ENCODE results near the gene NTN1. TPM values are rescaled to one million over a fixed set of nuclear protein-coding genes. Genes with fewer than 3 reads are reported as not detected.

Gene NTN1
- total RNA-seq, 4 donors from 2014 or later: 5.9 to 11.6 (median 8.5) TPM

DNA sequence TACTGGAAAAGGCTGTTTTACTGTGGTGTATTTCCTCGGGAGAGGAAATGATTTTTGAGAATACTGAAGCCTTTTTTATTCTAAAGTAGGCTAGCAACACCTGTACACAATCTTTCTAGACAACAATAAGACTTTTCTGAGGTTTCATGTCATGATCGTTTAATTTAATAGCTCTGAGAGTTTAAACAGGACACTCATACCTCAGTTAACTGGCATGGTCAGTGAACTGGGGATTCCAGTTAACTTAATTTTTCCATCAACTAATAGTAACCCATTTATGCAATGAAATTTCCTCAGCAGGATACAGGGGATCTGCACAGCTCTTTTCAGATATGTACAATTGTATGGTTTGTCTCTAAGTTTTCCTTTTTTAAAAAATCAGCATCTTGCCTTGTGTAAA lies 262.6 kb downstream of the NTN1 start:
- intact Hi-C loops (cut with DNase I; ENCODE audit: low total_unique reads): no loop called here
- H3K4me3 ChIP-seq (ENCODE audit: low read depth, poor library complexity, severe bottlenecking): no peak overlapping the region
- TF ChIP-seq CTCF (IDR thresholded peaks at IDR 0.05): no peak
- TF ChIP-seq POLR2A (IDR thresholded peaks at IDR 0.05): no peak
- WGBS, 2 donors: 57 to 69% methylated on average over 2 of the region's 2 CpGs
- no peak for DNase-seq (ENCODE audit: low spot score in 2 of 2)

DNA sequence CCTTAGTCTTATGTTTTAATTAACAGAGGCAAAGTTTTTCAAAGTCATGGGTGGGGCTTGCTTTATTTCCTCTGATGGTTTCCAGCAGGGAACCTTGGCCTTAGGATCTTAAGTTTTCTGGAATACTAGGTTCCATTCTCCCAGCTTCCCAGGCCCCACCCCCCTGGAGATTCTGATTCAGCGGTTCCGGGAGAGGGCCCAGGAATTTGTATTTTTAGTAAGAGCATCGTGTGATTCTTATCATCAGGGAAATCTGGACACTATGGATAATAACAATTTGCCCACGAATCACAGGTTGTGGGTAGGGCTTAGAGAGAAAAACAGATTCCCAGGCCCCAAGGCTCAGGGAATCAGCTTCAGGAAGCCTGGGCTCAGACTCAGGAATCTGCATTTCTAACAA lies 263.6 kb downstream of the NTN1 start:
- intact Hi-C loops (cut with DNase I; ENCODE audit: low total_unique reads): no loop called here
- no peak overlapping the region for H3K4me3 ChIP-seq (ENCODE audit: low read depth, poor library complexity, severe bottlenecking)
- TF ChIP-seq POLR2A (IDR thresholded peaks at IDR 0.05): no peak
- TF ChIP-seq CTCF (IDR thresholded peaks at IDR 0.05): no peak
- 39 to 42% methylated on average over 4 of the region's 4 CpGs for WGBS, 2 donors
- DNase-seq (ENCODE audit: low spot score in 2 of 2): peak; percentile 57 to 85

DNA sequence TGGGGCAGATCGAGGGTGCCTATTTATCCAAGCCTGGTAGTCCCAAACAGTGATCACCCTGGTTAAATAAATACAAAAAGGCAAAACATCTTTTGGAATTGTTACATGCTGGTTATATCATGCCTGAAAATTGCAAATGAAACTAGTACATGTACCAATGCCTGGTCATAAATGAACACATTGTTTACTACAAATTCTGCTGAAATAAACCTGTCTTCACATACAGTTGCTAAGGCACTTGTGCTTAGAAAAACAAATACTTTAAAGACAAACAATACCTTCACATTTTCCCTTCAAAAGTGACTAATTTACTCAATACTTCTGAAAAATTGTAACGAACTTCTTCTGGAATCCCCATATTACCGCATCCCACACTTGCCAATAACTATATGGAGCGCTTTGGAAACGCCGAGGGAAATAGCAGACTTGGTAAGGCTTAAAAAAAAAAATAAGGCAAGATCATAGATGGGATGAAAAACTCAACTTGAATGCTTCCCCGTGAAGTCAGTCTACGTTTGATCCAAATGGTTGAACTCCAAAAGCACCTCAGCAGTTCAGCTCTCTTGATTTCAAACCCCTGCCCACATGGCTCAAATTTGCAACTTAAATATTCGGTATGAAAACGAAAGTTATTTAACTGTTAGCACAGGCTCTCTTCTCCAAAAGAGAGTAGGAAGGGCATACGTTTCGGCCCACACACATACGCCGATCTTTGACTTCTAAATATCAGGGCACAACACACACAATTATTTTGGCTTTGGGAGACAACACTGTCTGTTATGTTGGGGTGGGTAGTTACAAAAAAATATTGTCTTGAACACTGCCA lies 264.5 kb downstream of the NTN1 start:
- WGBS, 2 donors: 64 to 72% methylated on average over 14 of the region's 14 CpGs
- H3K4me3 ChIP-seq (ENCODE audit: low read depth, poor library complexity, severe bottlenecking): no peak overlapping the region
- DNase-seq (ENCODE audit: low spot score in 2 of 2): peak in 1 of 2 donors; percentile 8
- intact Hi-C loops (cut with DNase I; ENCODE audit: low total_unique reads): no loop called here
- TF ChIP-seq POLR2A (IDR thresholded peaks at IDR 0.05) (no peak), CTCF (IDR thresholded peaks at IDR 0.05) (no peak)

DNA sequence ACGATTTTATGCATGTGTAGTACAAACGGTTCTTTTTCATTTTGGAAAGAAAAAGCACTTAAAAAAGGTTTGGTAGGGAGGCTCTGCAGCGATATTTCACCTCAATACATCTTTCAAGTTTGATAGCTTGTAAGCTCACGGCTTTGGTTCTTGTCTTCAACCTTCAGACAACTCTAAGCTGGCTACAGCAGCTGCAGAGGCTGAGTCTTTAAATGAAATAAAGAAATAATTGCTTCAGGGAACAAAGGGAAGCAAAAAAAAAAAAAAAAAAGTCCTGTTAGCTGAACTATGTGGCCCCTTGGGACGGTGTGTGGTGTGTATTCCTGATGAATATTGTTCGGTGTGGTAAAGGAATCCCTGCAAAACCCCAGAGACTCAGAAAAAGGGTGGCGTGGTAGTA lies 265.1 kb downstream of the NTN1 start:
- intact Hi-C loops (cut with DNase I; ENCODE audit: low total_unique reads): no loop called here
- 56 to 71% methylated on average over 7 of the region's 7 CpGs for WGBS, 2 donors
- DNase-seq (ENCODE audit: low spot score in 2 of 2): no peak
- no peak for TF ChIP-seq CTCF (IDR thresholded peaks at IDR 0.05)
- TF ChIP-seq POLR2A (IDR thresholded peaks at IDR 0.05): no peak
- no peak overlapping the region for H3K4me3 ChIP-seq (ENCODE audit: low read depth, poor library complexity, severe bottlenecking)

- no peak overlapping the region for H3K4me3 ChIP-seq (ENCODE audit: low read depth, poor library complexity, severe bottlenecking)
- intact Hi-C loops (cut with DNase I; ENCODE audit: low total_unique reads): no loop called here
- 84 to 90% methylated on average over 2 of the region's 2 CpGs for WGBS, 2 donors
- TF ChIP-seq CTCF (IDR thresholded peaks at IDR 0.05): no peak
- no peak for TF ChIP-seq POLR2A (IDR thresholded peaks at IDR 0.05)
- peak in 1 of 2 donors; percentile 67 for DNase-seq (ENCODE audit: low spot score in 2 of 2)
Measured at GRCh38 chr17:9287306-9287705, 266.0 kb downstream of the NTN1 start.
